Caco-2 (cell line): Measurements from ENCODE around the gene IQSEC1. TPM values are rescaled to one million over a fixed set of nuclear protein-coding genes. Genes with fewer than 3 reads are reported as not detected.

Experiments
- BruUV-seq: library from RNA; stranded (reverse); fragments of 400-500 nt; replicated peaks from 2 replicates; lab custom pipeline; 2021; lab: Mats Ljungman, UMichigan
- CTCF ChIA-PET: fragments of 300-600 bp; sonication (Branson Sonifier 250); formaldehyde crosslinking; loops from one replicate; lab custom pipeline; 2022; ENCODE audit warnings: antibody characterized with exemption; lab: Charles Lee
- POLR2A ChIA-PET: fragments of 300-600 bp; sonication (Branson Sonifier 250); formaldehyde crosslinking; loops from one replicate; lab custom pipeline; 2022; ENCODE audit warnings: antibody characterized with exemption; lab: Charles Lee
- DNase-seq, 2 experiments: peaks; one replicate each; pipeline versions ENCODE4 v3.0.0 to v3.0.0-alpha.2; 2020 to 2022
- H3K27me3 ChIP-seq: replicated peaks from 2 replicates; pipeline ENCODE4 v1.6.0; 2011; ENCODE audit warnings: low read length; ENCODE audit not compliant: control insufficient read depth, insufficient read depth
- H3K36me3 ChIP-seq: 2 replicates; pipeline ENCODE4 v1.5.1; 2011; ENCODE audit warnings: low read length; ENCODE audit not compliant: control insufficient read depth, insufficient read depth
- H3K4me1 ChIP-seq: fragments of 250-450 bp; sonication (Bioruptor Pico); 2 replicates; pipeline ENCODE4 v1.5.1; 2020; ENCODE audit warnings: mild to moderate bottlenecking
- H3K4me3 ChIP-seq: 2 replicates; pipeline ENCODE4 v1.5.1; 2011; ENCODE audit warnings: low read depth, mild to moderate bottlenecking, control low read depth, low read length
- H3K9me3 ChIP-seq: fragments of 250-450 bp; sonication (Bioruptor Pico); 2 replicates; pipeline ENCODE4 v1.5.1; 2020; ENCODE audit warnings: mild to moderate bottlenecking, moderate library complexity
- H3K27ac Mint-ChIP-seq: one replicate; pipeline ENCODE4 v1.8.0; 2022; ENCODE audit warnings: mixed read lengths; ENCODE audit not compliant: unreplicated experiment
- H3K27me3 Mint-ChIP-seq: one replicate; pipeline ENCODE4 v1.8.0; 2022; ENCODE audit warnings: mixed read lengths; ENCODE audit not compliant: insufficient read depth, unreplicated experiment
- H3K36me3 Mint-ChIP-seq: one replicate; pipeline ENCODE4 v1.8.0; 2022; ENCODE audit warnings: mild to moderate bottlenecking, mixed read lengths; ENCODE audit not compliant: insufficient read depth, unreplicated experiment
- H3K4me1 Mint-ChIP-seq: one replicate; pipeline ENCODE4 v1.8.0; 2022; ENCODE audit warnings: low read depth, mixed read lengths; ENCODE audit not compliant: unreplicated experiment
- H3K4me3 Mint-ChIP-seq: one replicate; pipeline ENCODE4 v1.8.0; 2022; ENCODE audit warnings: mild to moderate bottlenecking, moderate library complexity, mixed read lengths; ENCODE audit not compliant: unreplicated experiment
- H3K9me3 Mint-ChIP-seq: one replicate; pipeline ENCODE4 v1.8.0; 2022; ENCODE audit warnings: mixed read lengths; ENCODE audit not compliant: unreplicated experiment
- CTCF ChIP-seq, 2 experiments: fragments of 200-600 bp in 1 of 2; IDR thresholded peaks; 1 replicate in 1 of 2; 2 replicates in 1 of 2; pipeline versions ENCODE4 v1.5.1 to v1.8.0; 2011 to 2022; ENCODE audit warnings: antibody characterized with exemption in 1 of 2, control low read depth in 1 of 2, inconsistent platforms in 1 of 2, low read depth in 1 of 2, low read length in 1 of 2, mild to moderate bottlenecking in 1 of 2, moderate library complexity in 1 of 2; ENCODE audit not compliant: insufficient read depth in 1 of 2, severe bottlenecking in 1 of 2, unreplicated experiment in 1 of 2
- intact Hi-C: fragments of 100-400 bp; cut with micrococcal nuclease; formaldehyde crosslinking; loops from one replicate; pipeline ENCODE4 v1.10.0; 2022; ENCODE audit not compliant: unreplicated experiment
- total RNA-seq: library from RNA; stranded (reverse); gene quantifications from 2 replicates; pipeline ENCODE4 v1.2.3, GENCODE V29; 2022

Gene IQSEC1
- total RNA-seq, 1 experiment from 2014 or later = 40.0 TPM

GRCh38 chr3:12985148-12985547 is 88.1 kb downstream of the IQSEC1 start:
- ChIA-PET POLR2A (no interaction called here), CTCF (interaction anchor here (1.4 to 1.5 kb wide), 2 partner anchors 18 to 20 kb away, joined by 7 to 15 read pairs; no protein-coding TSS in a partner anchor)
- Mint-ChIP-seq H3K36me3 (no peaks in the 10 kb centered on the region), H3K27ac (no peak overlapping the region), H3K4me3 (no peak overlapping the region), H3K9me3 (no peaks in the 10 kb centered on the region), H3K27me3 (no peaks in the 10 kb centered on the region), H3K4me1 (peaks cover 6% of the 10 kb centered on the region)
- Histone ChIP-seq H3K36me3 (no peaks in the 10 kb centered on the region), H3K9me3 (no peaks in the 10 kb centered on the region), H3K4me3 (no peak overlapping the region), H3K27me3 (no peaks in the 10 kb centered on the region), H3K4me1 (peaks cover 8% of the 10 kb centered on the region; the same call in 1 of the 2 replicates)
- no peak for TF ChIP-seq CTCF (IDR thresholded peaks at IDR 0.05; ENCODE audit: insufficient read depth in 1 of 2, low read depth in 1 of 2, low read length in 1 of 2, severe bottlenecking in 1 of 2, unreplicated experiment in 1 of 2)
- intact Hi-C loops = no loop called here
- no TSS peak for BruUV-seq
- DNase-seq = no peak

- peak; percentile 43 to 82 for TF ChIP-seq CTCF (IDR thresholded peaks at IDR 0.05; ENCODE audit: insufficient read depth in 1 of 2, low read depth in 1 of 2, low read length in 1 of 2, severe bottlenecking in 1 of 2, unreplicated experiment in 1 of 2)
- no TSS peak for BruUV-seq
- peaks cover 6% of the 10 kb centered on the region for H3K4me1 Mint-ChIP-seq
Measured at GRCh38 chr3:12984023-12984823, 89.0 kb downstream of the IQSEC1 start.

GRCh38 chr3:12983319-12983718 is 89.9 kb downstream of the IQSEC1 start:
- Histone ChIP-seq H3K36me3 (no peaks in the 10 kb centered on the region), H3K4me1 (peaks cover 8% of the 10 kb centered on the region; the same call in 1 of the 2 replicates), H3K27me3 (no peaks in the 10 kb centered on the region), H3K4me3 (no peak overlapping the region), H3K9me3 (no peaks in the 10 kb centered on the region)
- POLR2A ChIA-PET = no interaction called here
- intact Hi-C loops = loop anchor here (5.0 kb wide), 3 partner anchors 36 to 86 kb away; no protein-coding TSS in a partner anchor
- peaks cover 6% of the 10 kb centered on the region for H3K4me1 Mint-ChIP-seq
- BruUV-seq = no TSS peak
- CTCF ChIA-PET = no interaction called here
- no peak overlapping the region for H3K4me3 Mint-ChIP-seq
- H3K27ac Mint-ChIP-seq = no peak overlapping the region
- no peaks in the 10 kb centered on the region for H3K27me3 Mint-ChIP-seq
- no peak for TF ChIP-seq CTCF (IDR thresholded peaks at IDR 0.05; ENCODE audit: insufficient read depth in 1 of 2, low read depth in 1 of 2, low read length in 1 of 2, severe bottlenecking in 1 of 2, unreplicated experiment in 1 of 2)
- DNase-seq = no peak
- H3K36me3 Mint-ChIP-seq = no peaks in the 10 kb centered on the region
- no peaks in the 10 kb centered on the region for H3K9me3 Mint-ChIP-seq

More at GRCh38 chr3:12984023-12984823, 89.0 kb downstream of the IQSEC1 start:
- H3K27ac Mint-ChIP-seq = no peak overlapping the region
- H3K36me3 Mint-ChIP-seq = no peaks in the 10 kb centered on the region
- Histone ChIP-seq H3K27me3 (no peaks in the 10 kb centered on the region), H3K9me3 (no peaks in the 10 kb centered on the region), H3K4me3 (no peak overlapping the region), H3K36me3 (no peaks in the 10 kb centered on the region), H3K4me1 (peaks cover 8% of the 10 kb centered on the region; the same call in 1 of the 2 replicates)
- intact Hi-C loops = loop anchor here (1.0 to 5.0 kb wide), 5 partner anchors 17 to 116 kb away; no protein-coding TSS in a partner anchor
- H3K27me3 Mint-ChIP-seq = no peaks in the 10 kb centered on the region
- POLR2A ChIA-PET = no interaction called here
- H3K4me3 Mint-ChIP-seq = no peak overlapping the region
- CTCF ChIA-PET = interaction anchor here (0.6 to 1.5 kb wide), 12 partner anchors 8 to 1130 kb away, joined by 3 to 15 read pairs (median 4); no protein-coding TSS in a partner anchor
- DNase-seq = peak; percentile 68 to 78
- H3K9me3 Mint-ChIP-seq = no peaks in the 10 kb centered on the region
